Ureter (tissue), 1 donor: ENCODE data around the gene STIM2. TPM values are rescaled to one million over a fixed set of nuclear protein-coding genes. Genes with fewer than 3 reads are reported as not detected.
"Not testable (repeated sequence)": the region's sequence is repeated elsewhere in the genome, so short reads cannot be mapped to it uniquely, and the experiment has no call there.

Experiments used
- DNase-seq: peaks from one replicate; pipeline ENCODE4 v3.0.0-alpha.2; 2020; ENCODE audit warnings: low spot score
- total RNA-seq: library from RNA; stranded (reverse); gene quantifications from one replicate; pipeline ENCODE4 v1.2.4, GENCODE V29; 2023
- donor health status: DM: yes; HTN: yes; CAD: no.

Gene STIM2
- total RNA-seq, 1 donor from 2014 or later: 31.2 TPM

GRCh38 chr4:27001398-27002164 is 140.9 kb downstream of the STIM2 start:
- DNase-seq: no peak

DNA sequence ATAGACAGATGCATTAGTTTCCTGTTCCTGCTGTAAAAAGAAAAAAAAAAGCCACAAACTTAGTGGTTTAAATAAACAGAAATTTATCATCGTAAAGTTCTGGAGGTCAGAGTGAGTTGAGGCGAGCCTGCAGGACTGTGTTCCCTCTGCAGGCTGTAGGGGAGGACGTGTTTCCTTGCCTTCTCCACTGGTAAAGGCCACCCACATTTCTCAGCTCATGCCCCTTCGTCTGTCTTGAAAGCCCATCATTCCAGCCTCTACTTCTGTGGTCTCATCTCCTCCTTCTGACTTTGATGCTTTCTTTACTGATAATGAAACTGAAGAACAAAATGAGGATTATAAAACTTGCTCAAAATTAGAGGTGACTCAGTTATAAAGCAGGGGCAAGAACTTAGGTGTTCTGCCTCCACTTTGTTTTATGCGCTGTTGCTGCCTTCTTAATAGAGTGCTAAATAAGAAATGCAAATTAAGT is 143.0 kb downstream of the STIM2 start:
- no peak for DNase-seq

- DNase-seq: no peak
Observed at GRCh38 chr4:27005501-27005900, 144.9 kb downstream of the STIM2 start.

DNA sequence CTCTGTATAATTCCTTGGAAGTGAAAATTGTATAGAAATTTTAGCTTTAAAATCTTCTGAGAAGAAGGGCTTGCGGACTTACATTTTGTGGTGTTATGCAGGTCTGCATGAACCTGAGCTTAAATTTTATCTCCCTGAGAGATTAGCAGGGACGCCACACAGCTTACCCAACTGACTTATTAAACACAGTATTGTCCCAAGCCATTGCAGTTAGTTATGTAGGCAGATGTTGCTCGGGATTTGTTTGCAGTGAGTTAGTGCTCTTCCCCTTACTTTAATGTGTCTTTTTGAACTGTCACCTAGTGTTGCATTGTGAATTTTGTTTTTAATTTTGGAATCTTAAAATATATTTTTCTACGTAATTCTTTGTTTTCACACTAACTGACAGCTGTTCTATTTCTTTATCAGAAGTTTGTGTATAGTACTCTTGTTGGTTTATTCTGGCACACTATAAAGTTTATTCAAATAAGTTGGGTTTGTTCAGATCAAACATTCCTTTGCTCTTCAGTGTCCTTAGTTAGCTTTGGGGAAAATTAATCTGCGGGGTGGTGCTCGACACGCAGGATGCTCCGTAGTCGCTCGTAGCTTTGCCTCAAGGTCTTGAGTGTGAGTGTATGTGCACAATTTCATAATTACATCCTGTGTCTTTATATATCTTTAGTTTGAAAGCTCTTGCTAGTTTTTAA is 145.4 kb downstream of the STIM2 start:
- no peak for DNase-seq

GRCh38 chr4:27006646-27007045 is 146.0 kb downstream of the STIM2 start:
- DNase-seq: no peak

GRCh38 chr4:27007507-27007906 is 146.9 kb downstream of the STIM2 start:
- no peak for DNase-seq

GRCh38 chr4:27008679-27009078 is 148.0 kb downstream of the STIM2 start:
- DNase-seq: no peak

DNA sequence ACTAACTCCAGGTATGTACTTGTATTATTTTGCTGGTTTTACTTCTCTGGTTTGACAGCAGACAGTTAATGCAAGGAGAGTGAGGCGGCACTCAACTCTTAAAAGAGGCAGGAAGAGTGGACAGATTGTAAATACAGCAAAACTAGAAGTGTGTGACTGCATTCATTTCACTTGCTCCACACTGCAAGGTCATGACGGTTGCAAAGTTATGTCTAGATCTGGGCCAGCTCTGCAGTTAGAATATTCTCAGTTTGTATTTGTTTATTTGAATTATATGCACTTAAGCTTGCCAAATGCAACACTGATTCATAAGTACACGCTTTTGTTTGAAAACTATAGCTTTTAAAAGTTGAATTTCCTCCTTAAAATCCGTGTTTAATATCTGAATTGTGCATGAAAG is 148.9 kb downstream of the STIM2 start:
- no peak for DNase-seq

GRCh38 chr4:27010334-27010940 is 149.8 kb downstream of the STIM2 start:
- peak; percentile 63 for DNase-seq

GRCh38 chr4:27011401-27011800 is 150.8 kb downstream of the STIM2 start:
- DNase-seq: no peak

GRCh38 chr4:27013012-27013411 is 152.4 kb downstream of the STIM2 start:
- DNase-seq: no peak

DNA sequence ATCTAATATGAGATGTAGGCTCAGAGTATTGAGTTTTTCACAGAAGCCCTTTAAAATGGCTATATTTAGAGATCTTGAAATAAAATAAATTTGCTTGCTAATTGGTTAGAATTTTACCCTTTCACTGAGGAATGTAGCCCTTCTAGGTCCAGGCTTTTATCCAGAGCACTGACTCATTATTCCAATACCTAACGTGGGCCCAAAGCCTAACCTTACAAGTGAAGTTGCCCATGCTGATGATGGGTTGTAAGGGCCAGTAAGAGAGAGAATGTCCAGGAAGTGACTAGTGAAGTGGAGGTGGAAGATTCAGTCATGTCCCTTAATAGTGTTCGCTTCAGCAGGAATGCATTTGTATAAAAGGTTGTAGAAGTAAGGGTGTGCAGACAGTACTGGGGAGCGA is 155.9 kb downstream of the STIM2 start:
- no peak for DNase-seq

DNA sequence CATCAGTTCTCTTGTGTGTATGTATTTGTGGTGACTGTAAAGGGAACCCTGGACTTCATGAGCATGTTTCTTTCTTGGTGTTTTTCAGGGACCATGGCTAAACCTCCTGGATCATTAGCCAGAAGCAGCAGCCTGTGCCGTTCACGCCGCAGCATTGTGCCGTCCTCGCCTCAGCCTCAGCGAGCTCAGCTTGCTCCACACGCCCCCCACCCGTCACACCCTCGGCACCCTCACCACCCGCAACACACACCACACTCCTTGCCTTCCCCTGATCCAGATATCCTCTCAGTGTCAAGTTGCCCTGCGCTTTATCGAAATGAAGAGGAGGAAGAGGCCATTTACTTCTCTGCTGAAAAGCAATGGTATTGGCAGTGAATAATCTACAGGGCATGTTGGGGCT is 157.0 kb downstream of the STIM2 start:
- no peak for DNase-seq

- DNase-seq: no peak
Observed at GRCh38 chr4:27018076-27018475, 157.4 kb downstream of the STIM2 start.

DNA sequence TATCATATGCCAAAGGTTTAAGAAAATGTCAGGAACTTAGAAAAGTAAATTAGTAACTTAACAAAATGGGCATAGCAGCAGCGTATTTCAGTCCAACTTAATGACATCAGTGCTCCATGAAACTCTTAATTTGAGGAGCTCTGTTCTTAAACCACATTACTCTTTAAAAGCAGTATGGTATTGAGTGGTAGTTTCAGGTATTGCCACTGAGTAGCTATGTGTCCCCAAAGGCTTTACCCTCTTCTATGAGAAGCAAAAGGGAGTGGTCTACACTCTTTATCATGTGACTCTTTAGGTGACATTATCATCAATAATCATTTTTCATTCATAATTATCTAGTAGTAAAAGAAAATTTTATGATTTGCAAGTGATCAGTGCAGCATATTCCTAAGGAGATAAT is 158.3 kb downstream of the STIM2 start:
- no peak for DNase-seq

GRCh38 chr4:27019766-27020165 is 159.1 kb downstream of the STIM2 start:
- no peak for DNase-seq

GRCh38 chr4:27020203-27020602 is 159.6 kb downstream of the STIM2 start:
- no peak for DNase-seq

DNA sequence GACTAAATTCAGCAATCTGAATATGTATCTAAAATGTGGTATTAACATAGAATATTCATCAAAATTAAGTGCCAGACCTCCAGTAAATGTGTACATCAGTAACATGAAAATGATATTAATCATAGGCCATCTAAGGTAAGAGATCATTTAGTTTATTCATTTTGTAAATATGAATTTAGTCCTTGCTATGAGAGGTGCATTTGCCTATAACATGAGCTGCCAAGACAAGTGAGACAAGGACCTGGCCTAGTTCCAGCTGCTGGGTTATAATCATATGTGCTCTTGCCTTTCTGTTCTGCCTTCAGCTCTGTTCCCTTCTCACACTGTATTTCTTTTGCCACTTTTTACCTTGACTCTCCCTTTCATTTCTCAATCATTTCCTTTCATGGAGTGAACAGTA is 160.0 kb downstream of the STIM2 start:
- no peak for DNase-seq

- DNase-seq: no peak
Observed at GRCh38 chr4:27022963-27023362, 162.3 kb downstream of the STIM2 start.

DNA sequence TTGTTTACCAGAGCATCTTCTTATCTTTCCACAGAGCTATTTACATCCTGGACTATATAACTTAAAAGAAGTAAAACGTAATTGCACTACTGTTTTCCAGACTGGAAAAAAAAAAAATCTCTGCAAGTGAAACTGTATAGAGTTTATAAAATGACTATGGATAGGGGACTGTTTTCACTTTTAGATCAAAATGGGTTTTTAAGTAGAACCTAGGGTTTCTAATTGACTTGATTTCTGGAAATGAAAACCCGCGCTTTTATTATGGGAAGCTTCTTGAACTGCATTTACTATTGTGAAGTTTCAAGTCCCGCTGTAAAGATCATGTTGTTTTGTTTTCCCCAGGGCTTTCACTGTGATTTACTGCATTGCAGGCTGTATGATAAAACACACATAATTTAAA is 162.7 kb downstream of the STIM2 start:
- no peak for DNase-seq

- DNase-seq: no peak
Observed at GRCh38 chr4:27024805-27025204, 164.2 kb downstream of the STIM2 start.

- DNase-seq: no peak
Observed at GRCh38 chr4:27027428-27027827, 166.8 kb downstream of the STIM2 start.

DNA sequence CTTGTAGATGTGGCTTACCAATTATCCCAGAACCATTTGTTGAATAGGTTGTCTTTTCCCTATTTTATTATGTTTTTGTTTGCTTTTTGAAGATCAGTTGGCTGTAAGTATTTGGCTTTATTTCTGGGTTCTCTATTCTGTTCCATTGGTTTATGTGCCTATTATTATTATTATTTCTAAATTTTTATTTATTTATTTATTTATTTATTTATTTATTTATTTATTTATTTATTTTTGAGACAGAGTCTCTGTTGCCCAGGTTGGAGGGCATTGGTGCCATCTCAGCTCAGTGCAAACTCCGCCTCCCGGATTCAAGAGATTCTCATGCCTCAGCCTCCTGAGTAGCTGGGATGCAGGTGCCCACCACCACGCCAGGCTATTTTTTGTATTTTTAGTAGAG is 174.5 kb downstream of the STIM2 start:
- not testable (repeated sequence) for DNase-seq
